ENCODE results near the gene NCL. TPM values are rescaled to one million over a fixed set of nuclear protein-coding genes. Genes with fewer than 3 reads are reported as not detected.
"Not testable (repeated sequence)": the region's sequence is repeated elsewhere in the genome, so short reads cannot be mapped to it uniquely, and the experiment has no call there.

Gene NCL
- total and polyA plus RNA-seq, 3 experiments from 2014 or later: 568 to 1,772 (median 1,673) TPM

DNA sequence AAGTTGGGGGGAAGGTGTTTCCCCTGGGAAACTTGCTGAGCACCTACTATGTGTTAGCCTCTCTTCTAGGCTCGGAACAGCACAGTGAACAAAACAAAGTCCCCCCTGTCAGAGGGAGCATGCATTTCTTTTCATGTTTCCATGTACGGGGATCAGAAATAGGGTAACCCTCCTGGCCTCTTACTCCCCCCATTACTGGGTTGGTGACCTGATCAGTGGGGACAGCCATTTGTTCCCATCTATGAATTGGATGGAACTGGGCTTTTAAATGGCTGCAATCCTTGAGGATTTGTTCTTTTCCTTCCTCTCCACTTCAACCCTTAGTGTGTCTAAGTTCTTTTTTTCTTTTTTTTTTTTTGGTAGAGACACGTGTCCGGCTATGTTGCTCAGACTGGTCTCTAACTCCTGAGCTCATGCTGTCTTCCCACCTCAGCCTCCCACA, 13.7 kb downstream of the NCL start:
- Mint-ChIP-seq H3K4me1 (peaks cover 8 to 14% (median 10%) of the 10 kb centered on the region in 3 donors), H3K36me3 (peaks cover 0 to 38% (median 8%) of the 10 kb centered on the region in 3 donors), H3K4me3 (no peak overlapping the region), H3K9me3 (no peaks in the 10 kb centered on the region), H3K27me3 (peaks cover 0 to 2% of the 10 kb centered on the region in 2 donors), H3K27ac (no peak overlapping the region)
- Histone ChIP-seq H3K4me3 (ENCODE audit: low read length) (no peak overlapping the region), H3K36me3 (ENCODE audit: insufficient read depth, low read length) (peaks cover 31% of the 10 kb centered on the region), H3K4me1 (ENCODE audit: insufficient read depth, low read length) (no peaks in the 10 kb centered on the region), H3K27ac (ENCODE audit: low read depth, low read length) (no peak overlapping the region), H3K27me3 (ENCODE audit: insufficient read depth, low read length, poor library complexity, severe bottlenecking) (no peaks in the 10 kb centered on the region), H3K9me3 (ENCODE audit: low read length) (no peaks in the 10 kb centered on the region)
- ChIA-PET POLR2A (no interaction called here), CTCF (interaction anchor here (0.8 to 3.4 kb wide), 8 partner anchors 8 to 347 kb away, joined by 3 to 37 read pairs (median 8); partner anchors contain the start of gene NCL)
- DNase-seq: no peak

DNA sequence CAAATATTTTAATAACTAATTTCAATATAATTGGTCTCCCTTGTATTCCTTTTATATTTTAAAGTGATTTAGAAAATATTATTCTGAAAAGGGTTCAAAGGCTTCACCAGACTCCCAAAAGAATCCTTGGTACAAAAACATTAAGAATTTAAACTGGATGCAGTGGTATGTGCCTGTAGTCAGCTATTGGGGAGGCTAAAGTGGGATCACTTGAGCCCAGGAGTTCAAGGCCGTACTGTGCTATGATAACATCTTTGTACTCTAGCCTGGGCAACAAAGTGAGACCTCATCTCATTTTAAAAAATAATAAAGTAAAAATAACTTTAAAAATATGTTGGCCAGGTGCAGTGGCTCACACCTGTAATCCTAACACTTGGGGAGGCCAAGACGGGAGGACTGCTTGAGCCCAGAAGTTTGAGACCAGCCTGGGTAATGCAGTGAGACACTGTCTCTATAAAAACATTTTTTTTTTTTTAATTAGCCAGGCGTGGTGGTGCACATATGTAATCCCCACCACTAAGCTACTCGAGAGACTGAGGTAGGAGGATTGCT, 14.7 kb downstream of the NCL start:
- ChIA-PET POLR2A (interaction anchor here (0.6 kb wide), 1 partner anchor 64 kb away, joined by 3 read pairs; no protein-coding TSS in a partner anchor), CTCF (no interaction called here)

DNA sequence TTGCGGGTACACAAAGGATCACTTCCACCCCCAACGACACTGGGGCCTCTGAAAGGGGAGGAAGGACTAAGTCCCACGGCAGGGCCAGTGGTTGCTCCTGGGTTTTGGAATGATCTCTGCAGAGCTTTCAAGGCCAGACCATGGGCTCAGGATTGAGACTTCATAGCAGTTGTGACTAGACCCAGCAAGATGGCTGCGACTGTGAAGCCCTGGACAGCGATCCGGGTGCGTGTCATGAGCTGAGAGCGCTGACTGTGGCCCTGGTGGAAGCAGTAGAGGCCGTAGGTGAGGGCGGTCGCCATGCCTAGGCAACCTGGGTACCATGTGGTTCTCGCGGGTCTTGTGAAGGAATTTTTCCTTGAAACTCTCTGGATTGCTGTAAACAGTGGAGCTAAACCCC, 27.3 kb downstream of the NCL start:
- ChIA-PET CTCF (interaction anchor here (0.6 kb wide), 1 partner anchor 1776 kb away, joined by 3 read pairs; no protein-coding TSS in a partner anchor), POLR2A (interaction anchor here (0.6 kb wide), 1 partner anchor 8 kb away, joined by 3 read pairs; no protein-coding TSS in a partner anchor)
- Mint-ChIP-seq H3K27me3 (no peaks in the 10 kb centered on the region), H3K9me3 (peaks cover 0 to 4% (median 2%) of the 10 kb centered on the region in 5 donors), H3K4me3 (no peak overlapping the region), H3K27ac (peak overlapping the region in 1 of 8 donors; percentile 61), H3K4me1 (peaks cover 0 to 5% (median 0%) of the 10 kb centered on the region in 3 donors), H3K36me3 (peaks cover 0 to 6% (median 2%) of the 10 kb centered on the region in 3 donors)
- Histone ChIP-seq H3K4me1 (ENCODE audit: insufficient read depth, low read length) (no peaks in the 10 kb centered on the region), H3K36me3 (ENCODE audit: insufficient read depth, low read length) (no peaks in the 10 kb centered on the region), H3K27me3 (ENCODE audit: insufficient read depth, low read length, poor library complexity, severe bottlenecking) (no peaks in the 10 kb centered on the region), H3K9me3 (ENCODE audit: low read length) (no peaks in the 10 kb centered on the region), H3K27ac (ENCODE audit: low read depth, low read length) (no peak overlapping the region), H3K4me3 (ENCODE audit: low read length) (no peak overlapping the region)
- no peak for DNase-seq

More for the DNA sequence above, 14.7 kb downstream of the NCL start:
- Mint-ChIP-seq H3K4me1 (peaks cover 5 to 8% (median 8%) of the 10 kb centered on the region in 3 donors), H3K9me3 (no peaks in the 10 kb centered on the region), H3K27ac (no peak overlapping the region), H3K27me3 (no peaks in the 10 kb centered on the region), H3K4me3 (no peak overlapping the region), H3K36me3 (peaks cover 0 to 28% (median 5%) of the 10 kb centered on the region in 3 donors)
- DNase-seq: no peak
- peaks cover 21% of the 10 kb centered on the region for H3K36me3 ChIP-seq (ENCODE audit: insufficient read depth, low read length)
- no peak overlapping the region for H3K27ac ChIP-seq (ENCODE audit: low read depth, low read length)
- no peaks in the 10 kb centered on the region for H3K4me1 ChIP-seq (ENCODE audit: insufficient read depth, low read length)
- H3K9me3 ChIP-seq (ENCODE audit: low read length): no peaks in the 10 kb centered on the region
- no peak overlapping the region for H3K4me3 ChIP-seq (ENCODE audit: low read length)
- no peaks in the 10 kb centered on the region for H3K27me3 ChIP-seq (ENCODE audit: insufficient read depth, low read length, poor library complexity, severe bottlenecking)

DNA sequence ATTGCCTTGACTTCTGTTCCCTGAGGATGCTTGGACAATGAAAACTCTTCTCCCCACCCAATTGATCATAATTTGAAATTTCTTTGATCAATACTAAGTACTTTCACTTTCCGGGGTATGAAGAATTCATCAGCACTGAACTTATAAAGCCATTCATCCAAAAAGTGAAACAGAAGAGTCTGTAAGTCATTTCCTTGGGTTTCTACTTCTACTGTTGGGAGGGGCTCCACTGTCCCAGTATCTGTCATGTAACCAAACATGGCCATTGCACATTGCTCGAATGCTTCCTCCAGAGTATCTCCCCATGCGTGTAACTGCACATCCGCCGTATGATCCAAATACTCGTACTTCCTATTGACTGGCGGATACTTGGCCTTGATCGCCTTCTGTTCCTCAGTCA, 30.3 kb downstream of the NCL start:
- Histone ChIP-seq H3K36me3 (ENCODE audit: insufficient read depth, low read length) (no peaks in the 10 kb centered on the region), H3K4me1 (ENCODE audit: insufficient read depth, low read length) (no peaks in the 10 kb centered on the region), H3K4me3 (ENCODE audit: low read length) (no peak overlapping the region), H3K27me3 (ENCODE audit: insufficient read depth, low read length, poor library complexity, severe bottlenecking) (no peaks in the 10 kb centered on the region), H3K9me3 (ENCODE audit: low read length) (no peaks in the 10 kb centered on the region), H3K27ac (ENCODE audit: low read depth, low read length) (no peak overlapping the region)
- Mint-ChIP-seq H3K9me3 (peaks cover 6 to 16% (median 12%) of the 10 kb centered on the region in 5 donors), H3K27ac (no peak overlapping the region), H3K4me3 (no peak overlapping the region), H3K36me3 (peaks cover 0 to 15% (median 9%) of the 10 kb centered on the region in 3 donors), H3K27me3 (peaks cover 0 to 2% of the 10 kb centered on the region in 2 donors), H3K4me1 (peaks cover 0 to 5% (median 0%) of the 10 kb centered on the region in 3 donors)
- POLR2A ChIA-PET: no interaction called here
- DNase-seq: no peak
- CTCF ChIA-PET: no interaction called here

DNA sequence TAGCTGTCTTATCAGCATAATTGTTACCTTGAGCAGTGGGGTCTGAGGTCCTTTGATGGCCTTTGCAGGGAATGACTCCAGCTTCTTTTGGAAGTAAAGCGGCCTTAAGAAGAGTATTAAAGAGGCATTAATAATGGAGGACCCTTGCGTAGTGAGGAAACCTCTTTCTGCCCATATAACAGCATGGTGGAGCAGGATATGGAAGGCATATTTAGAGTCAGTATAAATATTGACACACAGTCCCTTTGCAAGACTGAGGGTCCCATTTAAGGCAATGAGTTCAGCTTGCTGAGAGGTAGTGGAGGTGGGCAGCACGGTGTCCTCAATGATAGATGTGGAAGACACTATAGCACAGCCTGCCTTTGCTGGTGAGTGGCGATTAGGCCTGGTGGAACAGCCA, 32.7 kb downstream of the NCL start:
- H3K27me3 Mint-ChIP-seq: peaks cover 0 to 3% of the 10 kb centered on the region in 2 donors
- ChIA-PET POLR2A (no interaction called here), CTCF (no interaction called here)
- Histone ChIP-seq H3K36me3 (ENCODE audit: insufficient read depth, low read length) (no peaks in the 10 kb centered on the region), H3K9me3 (ENCODE audit: low read length) (no peaks in the 10 kb centered on the region), H3K27ac (ENCODE audit: low read depth, low read length) (no peak overlapping the region), H3K4me1 (ENCODE audit: insufficient read depth, low read length) (peaks cover 5% of the 10 kb centered on the region), H3K4me3 (ENCODE audit: low read length) (no peak overlapping the region), H3K27me3 (ENCODE audit: insufficient read depth, low read length, poor library complexity, severe bottlenecking) (no peaks in the 10 kb centered on the region)
- H3K27ac Mint-ChIP-seq: peak overlapping the region in 1 of 8 donors; percentile 72
- H3K36me3 Mint-ChIP-seq: peaks cover 0 to 15% (median 7%) of the 10 kb centered on the region in 3 donors
- peaks cover 5 to 12% (median 6%) of the 10 kb centered on the region in 3 donors for H3K4me1 Mint-ChIP-seq
- DNase-seq: no peak
- peaks cover 6 to 16% (median 12%) of the 10 kb centered on the region in 5 donors for H3K9me3 Mint-ChIP-seq
- no peak overlapping the region for H3K4me3 Mint-ChIP-seq

DNA sequence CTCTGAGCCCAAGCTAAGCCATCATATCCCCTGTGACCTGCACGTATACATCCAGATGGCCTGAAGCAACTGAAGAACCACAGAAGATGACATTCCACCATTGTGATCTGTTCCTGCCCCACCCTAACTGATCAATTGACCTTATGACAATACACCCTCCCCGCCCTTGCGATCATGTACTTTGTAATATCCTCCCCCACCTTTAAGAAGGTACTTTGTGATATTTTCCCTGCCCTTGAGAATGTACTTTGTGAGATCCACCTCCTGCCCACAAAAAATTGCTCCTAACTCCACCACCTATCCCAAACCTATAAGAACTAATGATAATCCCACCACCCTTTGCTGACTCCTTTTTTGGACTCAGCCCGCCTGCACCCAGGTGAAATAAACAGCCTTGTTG, 33.8 kb downstream of the NCL start:
- peaks cover 10% of the 10 kb centered on the region for H3K4me1 ChIP-seq (ENCODE audit: insufficient read depth, low read length)
- H3K27ac Mint-ChIP-seq; POLR2A ChIA-PET; H3K36me3 ChIP-seq (ENCODE audit: insufficient read depth, low read length); DNase-seq; H3K27me3 Mint-ChIP-seq; H3K4me3 ChIP-seq (ENCODE audit: low read length); H3K27me3 ChIP-seq (ENCODE audit: insufficient read depth, low read length, poor library complexity, severe bottlenecking); H3K27ac ChIP-seq (ENCODE audit: low read depth, low read length); H3K4me3 Mint-ChIP-seq; H3K9me3 ChIP-seq (ENCODE audit: low read length); CTCF ChIA-PET: not testable (repeated sequence)
- Mint-ChIP-seq H3K9me3 (peaks cover 6 to 16% (median 12%) of the 10 kb centered on the region in 5 donors), H3K4me1 (peaks cover 14 to 24% (median 18%) of the 10 kb centered on the region in 3 donors), H3K36me3 (peaks cover 0 to 15% (median 7%) of the 10 kb centered on the region in 3 donors)

DNA sequence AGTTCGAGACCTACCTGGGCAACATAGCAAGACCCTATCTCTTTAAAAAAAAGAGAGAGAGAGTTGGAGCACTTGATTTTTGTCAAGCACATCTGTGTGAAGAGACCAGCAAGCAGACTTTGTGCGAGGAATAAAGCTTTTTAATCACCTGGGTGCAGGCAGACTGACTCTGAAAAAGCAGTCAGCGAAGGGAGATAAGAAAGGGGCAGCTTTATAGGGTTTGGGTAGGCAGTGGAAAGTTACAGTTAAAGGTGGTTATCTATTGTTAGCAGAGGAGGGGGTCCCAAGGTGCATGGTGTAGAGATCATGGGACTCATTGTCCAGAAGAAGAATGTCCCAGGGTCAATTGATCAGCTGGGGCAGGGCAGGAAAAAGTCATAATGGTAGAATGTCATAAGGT, 34.4 kb downstream of the NCL start:
- CTCF ChIA-PET: no interaction called here
- peak overlapping the region in 4 of 8 donors; percentile 27 to 86 (median 51) for H3K27ac Mint-ChIP-seq
- H3K36me3 ChIP-seq (ENCODE audit: insufficient read depth, low read length): no peaks in the 10 kb centered on the region
- H3K4me3 Mint-ChIP-seq: no peak overlapping the region
- H3K27me3 ChIP-seq (ENCODE audit: insufficient read depth, low read length, poor library complexity, severe bottlenecking): no peaks in the 10 kb centered on the region
- H3K27me3 Mint-ChIP-seq: peaks cover 0 to 3% of the 10 kb centered on the region in 2 donors
- peaks cover 6 to 16% (median 12%) of the 10 kb centered on the region in 5 donors for H3K9me3 Mint-ChIP-seq
- peaks cover 0 to 15% (median 7%) of the 10 kb centered on the region in 3 donors for H3K36me3 Mint-ChIP-seq
- H3K4me1 ChIP-seq (ENCODE audit: insufficient read depth, low read length): peaks cover 10% of the 10 kb centered on the region
- no peak overlapping the region for H3K4me3 ChIP-seq (ENCODE audit: low read length)
- H3K27ac ChIP-seq (ENCODE audit: low read depth, low read length): no peak overlapping the region
- peaks cover 14 to 29% (median 22%) of the 10 kb centered on the region in 3 donors for H3K4me1 Mint-ChIP-seq
- DNase-seq: no peak
- H3K9me3 ChIP-seq (ENCODE audit: low read length): no peaks in the 10 kb centered on the region
- POLR2A ChIA-PET: no interaction called here

DNA sequence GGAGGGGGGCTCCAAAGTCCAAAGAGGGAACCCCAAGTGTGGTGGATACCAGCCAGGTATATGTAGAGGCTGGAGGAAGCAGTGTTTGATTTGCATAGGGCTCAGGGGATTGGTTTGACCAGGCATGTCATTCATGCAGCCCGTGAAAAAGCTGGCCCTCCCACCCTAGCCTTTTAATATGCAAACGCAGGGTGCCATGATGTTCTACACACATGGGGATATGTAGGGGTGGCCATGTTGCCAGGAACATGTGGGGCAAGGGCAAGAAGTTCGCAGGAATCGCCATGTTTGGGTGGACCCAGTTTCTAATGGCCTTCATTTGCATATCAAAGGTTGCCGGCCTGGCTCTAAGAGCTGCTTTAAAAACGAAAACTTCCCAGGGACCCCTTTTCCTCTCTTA, 35.1 kb downstream of the NCL start:
- Mint-ChIP-seq H3K27ac (peak overlapping the region in 2 of 8 donors; percentile 26 to 57), H3K4me3 (no peak overlapping the region), H3K27me3 (peaks cover 0 to 3% of the 10 kb centered on the region in 2 donors), H3K36me3 (peaks cover 0 to 15% (median 6%) of the 10 kb centered on the region in 3 donors), H3K4me1 (peaks cover 14 to 29% (median 22%) of the 10 kb centered on the region in 3 donors), H3K9me3 (peaks cover 6 to 16% (median 12%) of the 10 kb centered on the region in 5 donors)
- ChIA-PET CTCF (no interaction called here), POLR2A (interaction anchor here (0.6 kb wide), 1 partner anchor 8 kb away, joined by 3 read pairs; no protein-coding TSS in a partner anchor)
- DNase-seq: no peak
- no peak overlapping the region for H3K4me3 ChIP-seq (ENCODE audit: low read length)
- H3K9me3 ChIP-seq (ENCODE audit: low read length): no peaks in the 10 kb centered on the region
- H3K27ac ChIP-seq (ENCODE audit: low read depth, low read length): no peak overlapping the region
- no peaks in the 10 kb centered on the region for H3K36me3 ChIP-seq (ENCODE audit: insufficient read depth, low read length)
- peaks cover 10% of the 10 kb centered on the region for H3K4me1 ChIP-seq (ENCODE audit: insufficient read depth, low read length)
- no peaks in the 10 kb centered on the region for H3K27me3 ChIP-seq (ENCODE audit: insufficient read depth, low read length, poor library complexity, severe bottlenecking)
